Neural progenitor cell (in vitro differentiated cells): ENCODE data around the gene STBD1. TPM values are rescaled to one million over a fixed set of nuclear protein-coding genes. Genes with fewer than 3 reads are reported as not detected.
A peak's percentile ranks its signal among the peaks of the same experiment; 100 is the strongest.

Source experiments
- DNase-seq: peaks from one replicate; pipeline ENCODE4 v3.0.0-alpha.2; 2016; ENCODE audit warnings: low spot score
- H2AFZ ChIP-seq: fragments of 200-600 bp; sonication (generic); replicated peaks from 2 replicates; pipeline ENCODE4 v1.6.1; 2016; ENCODE audit warnings: antibody characterized with exemption
- H3F3A ChIP-seq: fragments of 200-600 bp; sonication (generic); 2 replicates; pipeline ENCODE4 v1.6.1; 2016; ENCODE audit warnings: antibody characterized with exemption, low read depth
- H3K27ac ChIP-seq: fragments of 200-600 bp; sonication (generic); 2 replicates; pipeline ENCODE4 v1.5.1; 2016; ENCODE audit warnings: mild to moderate bottlenecking
- H3K27me3 ChIP-seq: fragments of 200-600 bp; sonication (generic); 2 replicates; pipeline ENCODE4 v1.6.1; 2016; ENCODE audit warnings: mild to moderate bottlenecking, moderate library complexity
- H3K36me3 ChIP-seq: fragments of 200-600 bp; sonication (generic); 2 replicates; pipeline ENCODE4 v1.5.1; 2016
- H3K4me1 ChIP-seq: fragments of 200-600 bp; sonication (generic); 2 replicates; pipeline ENCODE4 v1.6.1; 2016; ENCODE audit warnings: mixed run types
- H3K4me2 ChIP-seq: fragments of 200-600 bp; sonication (generic); 2 replicates; pipeline ENCODE4 v1.6.1; 2016
- H3K4me3 ChIP-seq: fragments of 200-600 bp; sonication (generic); 2 replicates; pipeline ENCODE4 v1.5.1; 2016
- H3K79me2 ChIP-seq: fragments of 200-600 bp; sonication (generic); 2 replicates; pipeline ENCODE4 v1.6.1; 2016; ENCODE audit warnings: low read depth
- H3K9ac ChIP-seq: fragments of 200-600 bp; sonication (generic); 2 replicates; pipeline ENCODE4 v1.6.1; 2016
- H3K9me3 ChIP-seq: fragments of 200-600 bp; sonication (generic); 2 replicates; pipeline ENCODE4 v1.5.1; 2016; ENCODE audit warnings: low read depth
- H4K20me1 ChIP-seq: fragments of 200-600 bp; sonication (generic); 2 replicates; pipeline ENCODE4 v1.6.1; 2016; ENCODE audit warnings: low read depth
- H3K27ac Mint-ChIP-seq: 3 replicates; pipeline ENCODE4 v1.8.0; 2021; ENCODE audit warnings: mixed read lengths
- H3K27me3 Mint-ChIP-seq: 2 replicates; pipeline ENCODE4 v1.8.0; 2022; ENCODE audit warnings: low read depth, mild to moderate bottlenecking, inconsistent platforms, moderate library complexity, mixed read lengths; ENCODE audit not compliant: insufficient read depth
- H3K36me3 Mint-ChIP-seq: 3 replicates; pipeline ENCODE4 v1.8.0; 2021; ENCODE audit warnings: mixed read lengths
- H3K4me1 Mint-ChIP-seq: 3 replicates; pipeline ENCODE4 v1.8.0; 2021; ENCODE audit warnings: mixed read lengths
- H3K4me3 Mint-ChIP-seq: 3 replicates; pipeline ENCODE4 v1.8.0; 2021; ENCODE audit warnings: mild to moderate bottlenecking, moderate library complexity, mixed read lengths
- H3K9me3 Mint-ChIP-seq: 3 replicates; pipeline ENCODE4 v1.8.0; 2020; ENCODE audit warnings: mixed read lengths
- CTCF ChIP-seq: fragments of 200-600 bp; sonication (generic); IDR thresholded peaks from 2 replicates; pipeline ENCODE4 v1.5.1; 2017; ENCODE audit warnings: antibody characterized with exemption, mild to moderate bottlenecking
- EZH2 ChIP-seq: fragments of 200-600 bp; sonication (generic); IDR thresholded peaks from 2 replicates; pipeline ENCODE4 v1.6.1; 2017; ENCODE audit warnings: antibody characterized with exemption, mild to moderate bottlenecking, moderate library complexity
- EZH2phosphoT487 ChIP-seq: fragments of 200-600 bp; sonication (generic); IDR thresholded peaks from 2 replicates; pipeline ENCODE4 v1.6.1; 2017; ENCODE audit warnings: antibody characterized with exemption
- total RNA-seq: library from RNA; depleted of rRNA; stranded (reverse); fragments of >200 nt; gene quantifications from 2 replicates; pipeline ENCODE4 v1.2.3, GENCODE V29; 2015; ENCODE audit warnings: low replicate concordance

The STBD1 gene
- total RNA-seq, 1 donor from 2014 or later = 5.4 TPM

GRCh38 chr4:76305033-76305687, 1.4 kb upstream of the STBD1 start:
- TF ChIP-seq EZH2 (no peak), CTCF (no peak), EZH2phosphoT487 (no peak)
- Histone ChIP-seq H3K4me1 (no peaks in the 10 kb centered on the region), H3K9ac (no peak overlapping the region), H3K27ac (no peak overlapping the region), H3F3A (peaks cover 10% of the 10 kb centered on the region), H3K4me2 (peak overlapping the region; percentile 96), H3K9me3 (no peaks in the 10 kb centered on the region), H3K79me2 (no peaks in the 10 kb centered on the region), H3K27me3 (peaks cover 20% of the 10 kb centered on the region), H2AFZ (no peak overlapping the region), H3K36me3 (no peaks in the 10 kb centered on the region), H3K4me3 (peak overlapping the region; percentile 76), H4K20me1 (no peaks in the 10 kb centered on the region)
- Mint-ChIP-seq H3K4me1 (peaks cover 6% of the 10 kb centered on the region), H3K27ac (no peak overlapping the region), H3K27me3 (peaks cover 9% of the 10 kb centered on the region), H3K36me3 (peaks cover 6% of the 10 kb centered on the region), H3K9me3 (no peaks in the 10 kb centered on the region), H3K4me3 (peak overlapping the region; percentile 89)
- no peak for DNase-seq

- TF ChIP-seq CTCF (peak; percentile 55), EZH2 (no peak)
- peaks cover 10% of the 10 kb centered on the region for H3F3A ChIP-seq
- Mint-ChIP-seq H3K27me3 (peaks cover 9% of the 10 kb centered on the region), H3K9me3 (no peaks in the 10 kb centered on the region), H3K36me3 (peaks cover 6% of the 10 kb centered on the region), H3K4me1 (peaks cover 6% of the 10 kb centered on the region), H3K27ac (no peak overlapping the region), H3K4me3 (peak overlapping the region; percentile 89)
- DNase-seq = peak; percentile 84
- no peaks in the 10 kb centered on the region for H3K79me2 ChIP-seq
- H4K20me1 ChIP-seq = no peaks in the 10 kb centered on the region
- no peaks in the 10 kb centered on the region for H3K4me1 ChIP-seq
- H2AFZ ChIP-seq = peak overlapping the region; percentile 91
- peak overlapping the region; percentile 76 for H3K4me3 ChIP-seq
- peaks cover 20% of the 10 kb centered on the region for H3K27me3 ChIP-seq
- H3K4me2 ChIP-seq = peak overlapping the region; percentile 96
- H3K9me3 ChIP-seq = no peaks in the 10 kb centered on the region
- H3K27ac ChIP-seq = no peak overlapping the region
- H3K9ac ChIP-seq = no peak overlapping the region
- no peaks in the 10 kb centered on the region for H3K36me3 ChIP-seq
These were observed 538 bp downstream of the STBD1 start for GRCh38 chr4:76306882-76307659.

GRCh38 chr4:76307660-76308014, 1.1 kb downstream of the STBD1 start:
- H3K79me2 ChIP-seq = no peaks in the 10 kb centered on the region
- H3K4me2 ChIP-seq = peak overlapping the region; percentile 96
- Mint-ChIP-seq H3K27me3 (peaks cover 9% of the 10 kb centered on the region), H3K4me3 (peak overlapping the region; percentile 89), H3K27ac (no peak overlapping the region), H3K9me3 (no peaks in the 10 kb centered on the region), H3K4me1 (peaks cover 6% of the 10 kb centered on the region), H3K36me3 (peaks cover 6% of the 10 kb centered on the region)
- peaks cover 10% of the 10 kb centered on the region for H3F3A ChIP-seq
- DNase-seq = no peak
- TF ChIP-seq EZH2phosphoT487 = no peak
- no peak for TF ChIP-seq EZH2
- TF ChIP-seq CTCF = no peak
- no peaks in the 10 kb centered on the region for H4K20me1 ChIP-seq
- no peak overlapping the region for H3K9ac ChIP-seq
- H3K4me1 ChIP-seq = no peaks in the 10 kb centered on the region
- no peak overlapping the region for H3K27ac ChIP-seq
- no peaks in the 10 kb centered on the region for H3K36me3 ChIP-seq
- peak overlapping the region; percentile 76 for H3K4me3 ChIP-seq
- H3K27me3 ChIP-seq = peaks cover 20% of the 10 kb centered on the region
- peak overlapping the region; percentile 91 for H2AFZ ChIP-seq
- H3K9me3 ChIP-seq = no peaks in the 10 kb centered on the region
